ENCODE measurements around the gene NUCB2.

DNA sequence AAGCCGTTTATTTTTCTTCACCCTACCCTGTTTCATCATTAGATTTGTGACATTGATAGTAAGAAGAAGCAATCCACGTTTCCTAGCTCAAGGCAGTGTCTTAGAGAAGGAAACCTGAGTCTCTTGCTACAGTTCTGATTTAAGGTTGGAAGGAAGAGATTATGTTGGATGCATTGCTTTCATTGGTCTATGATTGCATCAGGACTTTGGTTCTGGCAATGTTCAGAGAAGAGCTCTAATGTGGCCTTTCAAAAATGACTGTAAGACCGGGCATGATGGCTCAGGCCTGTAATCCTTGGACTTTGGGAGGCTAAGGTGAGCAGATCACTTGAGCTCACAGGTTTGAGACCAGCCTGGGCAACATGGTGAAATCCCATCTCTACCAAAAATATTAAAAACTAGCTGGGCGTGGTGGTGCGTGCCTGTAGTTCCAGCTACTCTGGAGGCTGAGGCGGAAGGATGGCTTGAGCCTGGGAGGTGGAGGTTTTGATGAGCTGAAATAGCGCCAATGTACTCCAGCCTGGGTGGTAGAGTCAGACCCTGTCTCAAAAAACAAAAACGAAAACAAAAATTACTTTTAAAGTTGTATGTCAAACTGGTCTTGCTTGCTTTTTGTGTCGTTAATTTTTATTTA lies 4.1 kb downstream of the NUCB2 start:
- TF ChIP-seq, protein P1, sequence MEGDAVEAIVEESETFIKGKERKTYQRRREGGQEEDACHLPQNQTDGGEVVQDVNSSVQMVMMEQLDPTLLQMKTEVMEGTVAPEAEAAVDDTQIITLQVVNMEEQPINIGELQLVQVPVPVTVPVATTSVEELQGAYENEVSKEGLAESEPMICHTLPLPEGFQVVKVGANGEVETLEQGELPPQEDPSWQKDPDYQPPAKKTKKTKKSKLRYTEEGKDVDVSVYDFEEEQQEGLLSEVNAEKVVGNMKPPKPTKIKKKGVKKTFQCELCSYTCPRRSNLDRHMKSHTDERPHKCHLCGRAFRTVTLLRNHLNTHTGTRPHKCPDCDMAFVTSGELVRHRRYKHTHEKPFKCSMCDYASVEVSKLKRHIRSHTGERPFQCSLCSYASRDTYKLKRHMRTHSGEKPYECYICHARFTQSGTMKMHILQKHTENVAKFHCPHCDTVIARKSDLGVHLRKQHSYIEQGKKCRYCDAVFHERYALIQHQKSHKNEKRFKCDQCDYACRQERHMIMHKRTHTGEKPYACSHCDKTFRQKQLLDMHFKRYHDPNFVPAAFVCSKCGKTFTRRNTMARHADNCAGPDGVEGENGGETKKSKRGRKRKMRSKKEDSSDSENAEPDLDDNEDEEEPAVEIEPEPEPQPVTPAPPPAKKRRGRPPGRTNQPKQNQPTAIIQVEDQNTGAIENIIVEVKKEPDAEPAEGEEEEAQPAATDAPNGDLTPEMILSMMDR (IDR thresholded peaks at IDR 0.05; ENCODE audit: low read depth, low read length): no peak
- TF ChIP-seq EZH2phosphoT487 (IDR thresholded peaks at IDR 0.05; ENCODE audit: low read depth): no peak

Data from OCI-LY3 (cell line).